SIG-M5 (cell line): ENCODE results near the gene ADGRG1.

Experiments
- DNase-seq: peaks from one replicate; lab custom pipeline; 2025; lab: John Stamatoyannopoulos, UW

Gene ADGRG1

GRCh38 chr16:57606147-57606846, 22.1 kb upstream of the ADGRG1 start:
- no peak for DNase-seq

- DNase-seq = no peak
Measured at GRCh38 chr16:57606847-57607501, 21.5 kb upstream of the ADGRG1 start.

- no peak for DNase-seq
Measured at GRCh38 chr16:57607676-57608461, 20.6 kb upstream of the ADGRG1 start.

GRCh38 chr16:57608462-57609113, 19.8 kb upstream of the ADGRG1 start:
- DNase-seq = no peak

GRCh38 chr16:57609541-57610401, 18.7 kb upstream of the ADGRG1 start:
- DNase-seq = no peak

- DNase-seq = no peak
Measured at GRCh38 chr16:57610611-57611010, 17.8 kb upstream of the ADGRG1 start.

- no peak for DNase-seq
Measured at GRCh38 chr16:57611181-57611580, 17.2 kb upstream of the ADGRG1 start.

GRCh38 chr16:57611706-57612105, 16.7 kb upstream of the ADGRG1 start:
- no peak for DNase-seq

- no peak for DNase-seq
Measured at GRCh38 chr16:57612494-57612893, 15.9 kb upstream of the ADGRG1 start.

- DNase-seq = no peak
Measured at GRCh38 chr16:57613514-57613913, 14.9 kb upstream of the ADGRG1 start.

GRCh38 chr16:57614536-57614935, 13.9 kb upstream of the ADGRG1 start:
- no peak for DNase-seq

- DNase-seq = no peak
Measured at GRCh38 chr16:57614944-57615343, 13.5 kb upstream of the ADGRG1 start.

- no peak for DNase-seq
Measured at GRCh38 chr16:57615813-57616212, 12.6 kb upstream of the ADGRG1 start.

GRCh38 chr16:57616241-57616640, 12.2 kb upstream of the ADGRG1 start:
- DNase-seq = no peak

GRCh38 chr16:57616876-57617275, 11.6 kb upstream of the ADGRG1 start:
- no peak for DNase-seq

GRCh38 chr16:57617604-57618111, 10.8 kb upstream of the ADGRG1 start:
- DNase-seq = no peak

- no peak for DNase-seq
Measured at GRCh38 chr16:57618296-57619132, 9.9 kb upstream of the ADGRG1 start.

GRCh38 chr16:57619133-57619605, 9.3 kb upstream of the ADGRG1 start:
- no peak for DNase-seq

- no peak for DNase-seq
Measured at GRCh38 chr16:57619606-57620334, 8.7 kb upstream of the ADGRG1 start.
